C4-2B (cell line): Measurements from ENCODE around the gene APC2.

Experiments used
- ZFX ChIP-seq: fragments of 450-650 bp; IDR thresholded peaks from 2 replicates; pipeline ENCODE4 v1.6.1; 2017
- TF ChIP-seq, protein P1 (sequence below): fragments of 450-650 bp; conservative IDR thresholded peaks from 2 replicates; pipeline ENCODE4 v1.5.1; 2017; ENCODE audit warnings: mild to moderate bottlenecking

GRCh38 chr19:1481893-1482360 lies 32.0 kb downstream of the APC2 start:
- TF ChIP-seq, protein P1, sequence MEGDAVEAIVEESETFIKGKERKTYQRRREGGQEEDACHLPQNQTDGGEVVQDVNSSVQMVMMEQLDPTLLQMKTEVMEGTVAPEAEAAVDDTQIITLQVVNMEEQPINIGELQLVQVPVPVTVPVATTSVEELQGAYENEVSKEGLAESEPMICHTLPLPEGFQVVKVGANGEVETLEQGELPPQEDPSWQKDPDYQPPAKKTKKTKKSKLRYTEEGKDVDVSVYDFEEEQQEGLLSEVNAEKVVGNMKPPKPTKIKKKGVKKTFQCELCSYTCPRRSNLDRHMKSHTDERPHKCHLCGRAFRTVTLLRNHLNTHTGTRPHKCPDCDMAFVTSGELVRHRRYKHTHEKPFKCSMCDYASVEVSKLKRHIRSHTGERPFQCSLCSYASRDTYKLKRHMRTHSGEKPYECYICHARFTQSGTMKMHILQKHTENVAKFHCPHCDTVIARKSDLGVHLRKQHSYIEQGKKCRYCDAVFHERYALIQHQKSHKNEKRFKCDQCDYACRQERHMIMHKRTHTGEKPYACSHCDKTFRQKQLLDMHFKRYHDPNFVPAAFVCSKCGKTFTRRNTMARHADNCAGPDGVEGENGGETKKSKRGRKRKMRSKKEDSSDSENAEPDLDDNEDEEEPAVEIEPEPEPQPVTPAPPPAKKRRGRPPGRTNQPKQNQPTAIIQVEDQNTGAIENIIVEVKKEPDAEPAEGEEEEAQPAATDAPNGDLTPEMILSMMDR: no peak
- TF ChIP-seq ZFX: no peak
